IPS DF 4.7 (cell line): ENCODE data around the gene DNAH3.

Experiments used
- DNase-seq: peaks from one replicate; pipeline ENCODE4 v3.0.0-alpha.2; 2013; ENCODE audit warnings: low spot score; ENCODE audit errors: extremely low read depth

DNAH3 gene

DNA sequence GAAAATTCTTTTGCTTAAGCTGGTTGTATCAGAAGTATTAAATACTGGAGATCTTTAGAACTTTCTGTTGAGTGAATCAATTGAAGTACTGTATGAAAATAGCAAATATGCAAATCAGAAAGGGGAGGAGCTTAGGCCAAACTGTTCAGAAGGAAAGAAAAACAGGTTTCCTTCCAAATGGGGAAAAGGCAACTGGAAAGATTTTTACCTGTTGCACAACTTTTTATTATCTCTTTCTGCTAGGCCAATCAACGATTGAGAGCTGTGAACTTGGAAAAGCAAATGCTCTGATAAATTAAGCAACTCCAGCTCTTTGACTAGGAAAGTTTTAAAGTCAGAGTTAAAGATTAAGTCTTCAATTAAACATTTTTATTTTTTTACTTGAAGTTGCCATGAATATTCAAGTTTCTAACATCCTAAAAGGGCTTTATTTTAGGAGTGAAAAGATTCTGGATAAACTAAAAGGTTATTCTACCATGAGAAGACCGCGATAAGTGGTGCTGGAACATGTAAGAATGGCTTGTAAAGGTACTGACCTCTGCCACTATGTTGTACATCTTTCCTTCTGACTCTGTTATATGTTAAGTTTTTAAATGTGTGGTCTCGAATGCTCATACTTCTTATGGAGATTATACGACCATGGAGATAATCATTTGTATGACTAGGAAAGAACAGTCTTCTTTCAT is 266.9 kb downstream of the DNAH3 start:
- no peak for DNase-seq
